ENCODE data around the gene CTR9.

- no peak for TF ChIP-seq DEAF1 (CRISPR knock-in tag; IDR thresholded peaks at IDR 0.05)
- TF ChIP-seq NBN (IDR thresholded peaks at IDR 0.05; ENCODE audit: low read depth): no peak
- TF ChIP-seq ZNF274 (IDR thresholded peaks at IDR 0.05; ENCODE audit: borderline replicate concordance, low read depth, low read length): no peak
- TF ChIP-seq NCOR1 (IDR thresholded peaks at IDR 0.05): no peak
- no peak for TF ChIP-seq ELF4 (CRISPR knock-in tag; IDR thresholded peaks at IDR 0.05)
- TF ChIP-seq MXD1 (CRISPR knock-in tag; IDR thresholded peaks at IDR 0.05; ENCODE audit: borderline replicate concordance, poor library complexity, severe bottlenecking): no peak
- no peak for TF ChIP-seq ARNT (IDR thresholded peaks at IDR 0.05)
These were observed 12.7 kb downstream of the CTR9 start for GRCh38 chr11:10763766-10764165.
